ENCODE measurements around the gene MED4. TPM values are rescaled to one million over a fixed set of nuclear protein-coding genes. Genes with fewer than 3 reads are reported as not detected.

MED4 gene
- polyA plus RNA-seq, 1 of the 3 experiments (the other 2 are of a cell fraction), result 42.2 TPM

GRCh38 chr13:48110931-48111721 lies 16.2 kb upstream of the MED4 start (continued):
- TF ChIP-seq REST (IDR thresholded peaks at IDR 0.05; ENCODE audit: low read depth, low read length) (no peak), NRF1 (IDR thresholded peaks at IDR 0.05; ENCODE audit: low read depth, low read length) (no peak)

- TF ChIP-seq JUND (IDR thresholded peaks at IDR 0.05) (0 out of 2 replicates have a peak, but pooled peaks have one; percentile 22), RFX5 (IDR thresholded peaks at IDR 0.05; ENCODE audit: low read length) (no peak), IRF3 (IDR thresholded peaks at IDR 0.05; ENCODE audit: low read depth, low read length) (no peak), FOSL2 (IDR thresholded peaks at IDR 0.05; ENCODE audit: borderline replicate concordance, low read depth) (peak; percentile 15; the same call in 1 of the 2 replicates)
- H3K4me3 ChIP-seq (ENCODE audit: low read depth in 2 of 2, low read length in 1 of 2), result peak overlapping the region in 1 of 2 experiments; percentile 30; a peak in 1 of 4 replicates
- CTCF ChIA-PET, result no interaction called here
- H3K27ac ChIP-seq (ENCODE audit: low read depth in 2 of 2, low read length in 1 of 2), result peak overlapping the region in 1 of 2 experiments; percentile 86; a peak in 2 of 4 replicates
- H4K20me1 ChIP-seq (ENCODE audit: insufficient read depth), result no peaks in the 10 kb centered on the region
- DNase-seq, result no peak
- no peaks in the 10 kb centered on the region for H3K79me2 ChIP-seq (ENCODE audit: insufficient read depth)
- H3K27me3 ChIP-seq (ENCODE audit: insufficient read depth), result no peaks in the 10 kb centered on the region
- no peaks in the 10 kb centered on the region for H3K36me3 ChIP-seq (replicated peaks in 1 of 2; ENCODE audit: control insufficient read depth in 1 of 2, insufficient read depth in 2 of 2, low read length in 1 of 2)
- peak overlapping the region; percentile 39; the same call in 1 of the 2 replicates for H3K9ac ChIP-seq
- no peaks in the 10 kb centered on the region for H3K9me3 ChIP-seq
- peak overlapping the region; percentile 74 for H2AFZ ChIP-seq (ENCODE audit: low read depth)
- no peaks in the 10 kb centered on the region for H3K9me2 ChIP-seq
- POLR2A ChIA-PET, result no interaction called here
- peak overlapping the region; percentile 69 for H3K4me2 ChIP-seq
- WGBS (ENCODE audit: low lambda C conversion rate), result 12% methylated on average over 3 of the region's 3 CpGs
- peaks cover 18% of the 10 kb centered on the region for H3F3A ChIP-seq (replicated peaks; ENCODE audit: insufficient read depth)
- H3K4me1 ChIP-seq (ENCODE audit: control insufficient read depth in 1 of 2, insufficient read depth in 2 of 2, low read depth in 1 of 2, low read length in 1 of 2), result no peaks in the 10 kb centered on the region
Measured at GRCh38 chr13:48110132-48110868, 15.4 kb upstream of the MED4 start.

- ChIA-PET POLR2A (no interaction called here), CTCF (no interaction called here)
- 36% methylated on average over 4 of the region's 4 CpGs for WGBS (ENCODE audit: low lambda C conversion rate)
- no peak overlapping the region for H3K27ac ChIP-seq (ENCODE audit: low read depth in 2 of 2, low read length in 1 of 2)
- H3K9ac ChIP-seq, result no peak overlapping the region
- peaks cover 18% of the 10 kb centered on the region for H3F3A ChIP-seq (replicated peaks; ENCODE audit: insufficient read depth)
- H3K27me3 ChIP-seq (ENCODE audit: insufficient read depth), result no peaks in the 10 kb centered on the region
- no peak overlapping the region for H3K4me3 ChIP-seq (ENCODE audit: low read depth in 2 of 2, low read length in 1 of 2)
- no peak overlapping the region for H3K4me2 ChIP-seq
- H3K9me3 ChIP-seq, result no peaks in the 10 kb centered on the region
- no peak for DNase-seq
- H4K20me1 ChIP-seq (ENCODE audit: insufficient read depth), result no peaks in the 10 kb centered on the region
- no peaks in the 10 kb centered on the region for H3K4me1 ChIP-seq (ENCODE audit: control insufficient read depth in 1 of 2, insufficient read depth in 2 of 2, low read depth in 1 of 2, low read length in 1 of 2)
- H3K79me2 ChIP-seq (ENCODE audit: insufficient read depth), result no peaks in the 10 kb centered on the region
- no peak overlapping the region for H2AFZ ChIP-seq (ENCODE audit: low read depth)
- H3K9me2 ChIP-seq, result no peaks in the 10 kb centered on the region
- H3K36me3 ChIP-seq (replicated peaks in 1 of 2; ENCODE audit: control insufficient read depth in 1 of 2, insufficient read depth in 2 of 2, low read length in 1 of 2), result no peaks in the 10 kb centered on the region
- no peak for TF ChIP-seq TCF12 (IDR thresholded peaks at IDR 0.05)
- TF ChIP-seq MAX (IDR thresholded peaks at IDR 0.05; ENCODE audit: low read depth), result no peak
- no peak for TF ChIP-seq MXI1 (IDR thresholded peaks at IDR 0.05; ENCODE audit: low read depth, low read length)
- no peak for TF ChIP-seq YY1 (IDR thresholded peaks at IDR 0.05; ENCODE audit: low read depth)
- TF ChIP-seq CHD2 (IDR thresholded peaks at IDR 0.05; ENCODE audit: low read length, partially characterized antibody), result no peak
- no peak for TF ChIP-seq POLR2AphosphoS5 (IDR thresholded peaks at IDR 0.05; ENCODE audit: low read depth, low read length)
- TF ChIP-seq FOSL2 (IDR thresholded peaks at IDR 0.05; ENCODE audit: borderline replicate concordance, low read depth), result no peak
- no peak for TF ChIP-seq NRF1 (IDR thresholded peaks at IDR 0.05; ENCODE audit: low read depth, low read length)
- TF ChIP-seq FOXJ3 (CRISPR knock-in tag; IDR thresholded peaks at IDR 0.05), result no peak
- TF ChIP-seq SMC3 (IDR thresholded peaks at IDR 0.05; ENCODE audit: low read depth, low read length), result no peak
- no peak for TF ChIP-seq RXRA (IDR thresholded peaks at IDR 0.05; ENCODE audit: borderline replicate concordance, low read depth)
- TF ChIP-seq PBX3 (IDR thresholded peaks at IDR 0.05), result no peak
Measured at GRCh38 chr13:48108106-48108505, 13.2 kb upstream of the MED4 start.

Measured in SK-N-SH (cell line).